RPMI7951 (cell line): ENCODE results near the gene CDADC1. TPM values are rescaled to one million over a fixed set of nuclear protein-coding genes. Genes with fewer than 3 reads are reported as not detected.
"Not testable (repeated sequence)": the region's sequence is repeated elsewhere in the genome, so short reads cannot be mapped to it uniquely, and the experiment has no call there.

ENCODE experiments used
- DNase-seq: peaks from one replicate; pipeline ENCODE4 v3.0.0-alpha.2; 2012; ENCODE audit warnings: low read depth
- total RNA-seq: library from RNA; depleted of rRNA; stranded (reverse); fragments of >200 nt; shearing (Covaris generic); gene quantifications from 2 replicates; pipeline ENCODE4 v1.2.3, GENCODE V29; 2014

The CDADC1 gene
- total RNA-seq, 1 experiment from 2014 or later = 3.8 TPM

DNA sequence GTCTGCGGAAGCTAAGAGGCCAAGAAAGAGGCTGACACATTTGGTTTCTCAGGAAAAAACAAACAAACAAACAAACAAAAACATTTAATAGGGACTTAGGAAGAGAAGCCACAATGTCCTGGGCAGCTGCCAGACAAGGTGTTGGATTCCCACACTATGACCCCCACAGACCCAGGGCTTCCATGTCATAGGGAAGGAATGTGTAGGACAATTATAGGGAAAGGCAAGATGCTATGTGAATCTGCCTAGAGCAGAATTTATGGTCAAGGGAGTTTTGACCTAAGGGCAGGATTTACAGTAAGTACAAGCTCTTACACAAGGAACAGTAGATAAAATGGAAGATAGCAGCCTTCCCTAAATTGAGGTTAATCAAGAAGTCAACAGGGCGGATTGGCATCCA is 9.1 kb upstream of the CDADC1 start:
- peak; percentile 32 for DNase-seq

GRCh38 chr13:49240017-49240416 is 7.7 kb upstream of the CDADC1 start:
- peak; percentile 24 for DNase-seq

GRCh38 chr13:49241296-49241695 is 6.4 kb upstream of the CDADC1 start:
- DNase-seq = no peak

- no peak for DNase-seq
Measured at GRCh38 chr13:49245101-49245500, 2.6 kb upstream of the CDADC1 start.

DNA sequence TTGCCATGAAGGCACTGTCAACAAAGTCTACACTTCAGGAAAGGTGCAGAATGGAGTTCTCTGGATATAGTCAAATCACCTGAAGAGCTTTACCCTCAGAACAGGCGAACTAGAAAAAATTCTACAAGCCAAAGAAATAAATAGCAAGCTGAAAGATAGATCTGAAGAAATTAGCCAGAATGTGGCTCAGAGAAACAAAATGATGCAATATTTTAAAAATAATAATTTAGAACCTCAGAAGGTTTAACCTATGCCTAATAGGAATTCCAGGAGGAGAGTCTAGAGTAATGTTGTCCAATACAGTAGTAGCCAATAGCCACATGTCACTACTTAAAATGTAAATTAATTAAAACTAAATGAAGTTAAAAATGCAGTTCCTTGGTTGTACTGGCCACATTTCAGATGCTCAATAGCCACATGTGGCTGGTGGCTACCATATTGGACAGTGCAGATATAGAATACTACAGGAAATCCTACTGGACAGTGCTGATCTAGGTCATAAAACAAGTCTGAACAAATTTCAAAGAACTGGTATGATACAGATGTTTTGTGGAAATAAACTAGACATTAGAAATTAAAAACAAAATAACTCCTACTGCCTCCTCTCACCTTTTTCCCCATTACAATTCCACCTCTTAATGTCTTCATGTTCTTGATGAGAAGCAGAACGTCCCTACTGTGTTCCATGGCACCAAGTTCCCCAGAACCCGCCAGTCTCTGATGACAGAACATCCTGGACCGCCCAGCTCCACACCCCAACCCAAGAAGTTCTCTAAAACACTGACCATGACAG is 679 bp upstream of the CDADC1 start:
- no peak for DNase-seq

GRCh38 chr13:49248622-49249002 is 887 bp downstream of the CDADC1 start:
- DNase-seq = no peak

DNA sequence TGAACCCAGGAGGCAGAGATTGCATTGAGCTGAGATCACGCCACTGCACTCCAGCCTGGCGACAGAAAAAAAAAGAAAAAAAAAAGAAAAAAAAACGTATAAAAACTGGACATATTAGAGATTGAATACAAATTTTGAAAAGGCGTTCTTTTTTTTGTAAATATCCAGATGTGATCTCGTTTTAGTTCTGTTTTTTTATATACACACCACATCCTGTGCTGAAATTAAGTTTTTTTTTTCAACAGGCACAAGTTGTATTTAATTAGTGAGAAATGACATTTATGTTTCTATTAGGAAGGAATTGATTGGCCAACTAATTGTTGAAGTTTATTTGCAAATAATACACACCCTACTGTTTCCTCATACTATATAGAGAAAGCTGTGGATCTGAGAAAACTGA is 3.6 kb downstream of the CDADC1 start:
- DNase-seq = no peak

- DNase-seq = no peak
Measured at GRCh38 chr13:49253310-49253709, 5.6 kb downstream of the CDADC1 start.

DNA sequence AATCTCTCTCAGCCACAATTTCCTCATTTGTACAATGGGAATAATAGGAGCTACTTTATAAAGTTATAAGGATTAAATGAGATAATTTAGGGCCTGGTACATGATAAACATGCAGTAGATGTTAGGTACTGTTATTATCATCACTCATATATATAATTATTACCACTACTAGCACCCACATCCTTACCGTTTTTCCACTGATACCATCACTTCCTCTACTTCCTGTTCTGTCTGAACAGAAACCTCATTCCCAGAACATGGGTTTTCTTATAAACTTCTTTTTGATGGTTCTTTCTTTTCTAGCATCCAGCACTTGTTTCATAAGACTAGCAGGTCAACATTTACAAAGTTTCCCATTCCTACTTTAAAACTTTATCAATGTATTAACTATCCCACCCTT is 6.3 kb downstream of the CDADC1 start:
- DNase-seq = no peak

DNA sequence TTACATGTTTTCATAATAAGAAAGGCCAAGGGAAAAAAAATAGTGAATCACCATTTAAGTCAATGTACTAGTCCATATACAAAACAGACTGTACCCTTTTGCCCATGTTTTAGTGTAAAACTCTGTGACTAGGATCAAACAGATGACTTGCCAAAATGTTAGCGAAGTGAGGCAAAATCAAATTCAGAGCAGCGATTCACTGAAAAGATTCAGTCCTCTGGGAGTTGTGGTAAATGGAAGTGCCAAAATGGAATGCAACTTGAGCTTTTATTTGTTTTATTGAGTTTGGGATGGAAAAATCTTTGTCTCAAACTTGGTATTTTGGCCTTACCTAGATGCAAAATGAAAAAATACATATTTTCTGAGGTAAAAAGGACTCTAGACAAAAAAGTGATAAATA is 9.1 kb downstream of the CDADC1 start:
- no peak for DNase-seq

GRCh38 chr13:49258089-49258796 is 10.5 kb downstream of the CDADC1 start:
- DNase-seq = no peak

GRCh38 chr13:49259586-49259985 is 11.9 kb downstream of the CDADC1 start:
- DNase-seq = no peak

DNA sequence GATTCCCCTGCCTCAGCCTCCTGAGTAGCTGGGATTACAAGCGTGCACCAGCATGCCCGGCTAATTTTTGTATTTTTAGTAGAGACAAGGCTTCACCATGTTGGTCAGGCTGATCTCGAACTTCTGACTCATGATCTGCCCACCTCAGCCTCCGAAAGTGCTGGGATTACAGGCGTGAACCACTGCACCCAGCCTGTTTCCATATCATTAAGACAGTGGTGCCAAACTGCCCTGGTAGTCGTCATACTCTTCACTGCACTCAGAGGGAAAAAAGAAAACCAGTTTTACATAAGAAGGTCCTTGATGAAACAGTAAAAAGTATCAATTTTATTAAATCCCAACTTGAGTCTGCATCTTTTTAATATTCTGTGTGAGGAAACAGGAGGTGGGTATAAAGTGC is 14.9 kb downstream of the CDADC1 start:
- no peak for DNase-seq

DNA sequence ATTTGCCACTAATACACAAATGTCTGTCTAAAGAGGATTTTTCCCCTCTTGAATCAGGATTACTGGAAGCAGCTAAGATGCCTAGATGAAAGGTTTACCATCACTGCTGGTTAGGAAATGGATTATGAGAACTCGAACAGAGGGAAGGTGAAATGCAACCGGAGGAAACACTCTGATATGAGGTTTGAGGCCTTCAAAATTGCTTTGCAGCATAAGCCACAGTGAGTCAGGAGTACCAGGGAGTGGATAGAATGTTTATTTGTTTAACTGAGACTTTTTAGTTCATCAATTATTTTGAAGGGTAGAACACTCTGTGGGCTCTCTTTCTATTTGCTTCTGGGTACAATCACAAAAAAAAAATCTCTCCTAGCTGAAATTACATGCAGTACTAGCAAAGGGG is 18.1 kb downstream of the CDADC1 start:
- no peak for DNase-seq

DNA sequence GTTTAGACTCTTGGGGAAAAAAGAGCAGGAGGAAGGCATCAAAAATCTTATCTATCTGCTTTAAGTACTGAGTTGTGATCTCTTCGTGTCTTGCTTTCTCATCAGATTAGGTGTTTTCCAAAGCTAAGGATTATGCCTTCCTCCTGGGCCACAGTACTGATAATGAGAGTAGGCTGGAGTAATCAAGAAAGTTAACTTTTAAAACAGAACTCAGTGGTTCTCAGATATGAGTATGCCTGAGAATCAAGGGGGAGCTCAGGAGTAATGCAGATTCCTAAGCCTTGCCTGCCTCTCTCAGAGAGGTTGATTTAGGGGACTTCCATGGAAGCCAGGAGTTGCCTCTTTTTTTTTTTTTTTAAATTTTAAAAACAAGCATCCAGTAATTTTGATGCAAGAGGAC is 23.5 kb downstream of the CDADC1 start:
- DNase-seq = no peak

DNA sequence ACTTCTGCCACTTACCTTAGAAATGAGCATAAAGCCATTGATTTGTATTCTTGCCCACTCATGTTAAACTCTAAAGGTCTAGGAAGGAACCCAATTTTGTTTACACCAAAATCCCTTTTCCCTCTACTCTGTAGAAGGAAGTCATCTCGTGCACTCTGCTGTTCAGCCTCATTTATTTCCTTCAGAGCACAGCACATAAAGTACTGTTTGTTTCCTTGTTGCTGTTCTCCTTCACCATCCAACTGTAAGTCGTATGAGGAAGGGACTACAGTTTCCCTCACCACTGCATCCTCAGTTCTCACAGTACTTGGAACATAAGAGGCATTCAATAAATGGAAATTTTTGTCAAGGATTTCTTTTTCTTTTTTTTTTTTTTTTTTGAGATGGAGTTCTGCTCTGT is 24.6 kb downstream of the CDADC1 start:
- no peak for DNase-seq

DNA sequence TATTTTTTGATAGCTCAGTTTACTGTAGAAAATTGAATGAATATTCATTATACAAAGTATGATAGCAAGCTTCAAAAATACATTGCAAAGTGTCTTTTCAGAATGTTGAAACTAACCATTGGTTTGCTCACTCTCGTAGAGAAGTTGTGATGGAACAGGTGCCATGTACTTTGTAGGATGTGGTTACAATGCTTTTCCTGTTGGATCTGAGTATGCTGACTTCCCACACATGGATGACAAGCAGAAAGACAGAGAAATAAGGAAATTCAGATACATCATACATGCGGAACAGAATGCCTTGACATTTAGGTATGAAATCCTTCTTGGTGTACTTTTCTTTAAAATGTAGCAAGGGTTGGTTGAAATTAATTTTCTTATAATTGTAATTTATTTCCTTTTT is 30.5 kb downstream of the CDADC1 start:
- no peak for DNase-seq

- no peak for DNase-seq
Measured at GRCh38 chr13:49279112-49279511, 31.4 kb downstream of the CDADC1 start.

- no peak for DNase-seq
Measured at GRCh38 chr13:49279885-49280284, 32.2 kb downstream of the CDADC1 start.

DNA sequence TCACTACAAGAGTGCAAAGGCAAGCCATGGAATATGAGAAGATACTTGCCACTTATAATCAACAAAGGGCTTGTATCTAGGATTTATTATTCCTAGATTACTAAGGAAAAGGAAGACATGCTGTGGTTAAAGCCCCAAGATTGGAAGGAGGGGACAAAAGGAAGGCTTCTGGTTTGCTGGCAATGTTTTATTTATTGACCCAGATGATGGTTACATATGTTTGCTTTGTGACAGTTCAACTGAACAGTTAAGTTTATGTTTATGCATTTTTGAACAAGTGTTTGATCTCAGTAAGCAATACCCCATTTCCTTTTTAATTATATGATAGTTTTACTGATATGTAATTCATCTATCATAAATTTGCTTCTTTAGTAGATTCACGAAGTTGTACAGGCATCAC is 40.3 kb downstream of the CDADC1 start:
- DNase-seq = no peak

DNA sequence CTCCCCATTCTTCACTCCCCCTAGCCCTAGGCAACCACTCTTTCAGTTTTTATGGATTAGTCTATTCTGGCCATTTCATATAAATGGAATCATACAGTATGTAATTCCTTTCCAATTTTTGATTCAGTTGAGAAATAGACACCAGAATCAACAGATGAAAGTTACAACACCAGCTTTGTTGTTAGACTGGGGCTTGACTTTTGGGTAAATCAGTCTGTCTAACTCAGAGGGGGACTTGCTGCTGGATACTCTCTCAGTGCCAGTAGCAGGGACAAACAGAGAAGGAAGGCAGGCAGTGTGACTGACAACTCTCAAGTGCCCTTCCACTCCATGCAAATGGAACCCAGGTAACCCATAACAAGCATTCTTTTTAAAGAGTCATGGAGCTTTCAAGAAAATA is 40.7 kb downstream of the CDADC1 start:
- DNase-seq = no peak

GRCh38 chr13:49292742-49293486 is 45.2 kb downstream of the CDADC1 start:
- DNase-seq = peak; percentile 19

- DNase-seq = not testable (repeated sequence)
Measured at GRCh38 chr13:49294723-49295122, 47.0 kb downstream of the CDADC1 start.
